Activated CD8-positive, alpha-beta T cell treated with anti-CD3 and anti-CD28 coated beads for 36 hours (primary cell): ENCODE results near the gene MAP3K9. TPM values are rescaled to one million over a fixed set of nuclear protein-coding genes. Genes with fewer than 3 reads are reported as not detected.
"Not testable (repeated sequence)": the region's sequence is repeated elsewhere in the genome, so short reads cannot be mapped to it uniquely, and the experiment has no call there.

Experiments
- ATAC-seq: fragments of 200-7000 bp; cut with Tn5 transposase; one replicate; pipeline ENCODE4 v1.10.0; 2021; ENCODE audit warnings: mild to moderate bottlenecking, moderate library complexity
- CTCF ChIA-PET: fragments of 350-600 bp; sonication (Branson Sonifier 250); formaldehyde crosslinking; loops from one replicate; lab custom pipeline; 2021; ENCODE audit warnings: antibody characterized with exemption; lab: Charles Lee
- POLR2A ChIA-PET: fragments of 350-600 bp; sonication (Branson Sonifier 250); formaldehyde crosslinking; loops from one replicate; lab custom pipeline; 2021; ENCODE audit warnings: antibody characterized with exemption; lab: Charles Lee
- DNase-seq: peaks from one replicate; pipeline ENCODE4 v3.0.0-alpha.2; 2020
- H3K27ac Mint-ChIP-seq: one replicate; pipeline ENCODE4 v1.8.0; 2021; ENCODE audit warnings: mild to moderate bottlenecking, mixed read lengths
- H3K27me3 Mint-ChIP-seq: one replicate; pipeline ENCODE4 v1.8.0; 2021; ENCODE audit warnings: mixed read lengths
- H3K36me3 Mint-ChIP-seq: one replicate; pipeline ENCODE4 v1.8.0; 2021; ENCODE audit warnings: low read depth, mixed read lengths
- H3K4me1 Mint-ChIP-seq: one replicate; pipeline ENCODE4 v1.8.0; 2021; ENCODE audit warnings: low read depth, mixed read lengths
- H3K4me3 Mint-ChIP-seq: one replicate; pipeline ENCODE4 v1.8.0; 2021; ENCODE audit warnings: mild to moderate bottlenecking, moderate library complexity, mixed read lengths
- H3K9me3 Mint-ChIP-seq: one replicate; pipeline ENCODE4 v1.8.0; 2021; ENCODE audit warnings: mixed read lengths
- intact Hi-C: fragments of 100-400 bp; cut with micrococcal nuclease; formaldehyde crosslinking; loops from one replicate; pipeline ENCODE4 v1.10.0; 2022
- total RNA-seq, 2 experiments: library from RNA; stranded (reverse); gene quantifications; one replicate each; pipeline ENCODE4 v1.2.3, GENCODE V29; 2021
- TF ChIP-seq, protein P1 (sequence below): fragments of 200-600 bp; IDR thresholded peaks from one replicate; pipeline ENCODE4 v1.8.0; 2022; ENCODE audit warnings: antibody characterized with exemption, mild to moderate bottlenecking

The MAP3K9 gene
- total RNA-seq, 2 experiments from 2014 or later: 8.0 to 9.6 TPM

DNA sequence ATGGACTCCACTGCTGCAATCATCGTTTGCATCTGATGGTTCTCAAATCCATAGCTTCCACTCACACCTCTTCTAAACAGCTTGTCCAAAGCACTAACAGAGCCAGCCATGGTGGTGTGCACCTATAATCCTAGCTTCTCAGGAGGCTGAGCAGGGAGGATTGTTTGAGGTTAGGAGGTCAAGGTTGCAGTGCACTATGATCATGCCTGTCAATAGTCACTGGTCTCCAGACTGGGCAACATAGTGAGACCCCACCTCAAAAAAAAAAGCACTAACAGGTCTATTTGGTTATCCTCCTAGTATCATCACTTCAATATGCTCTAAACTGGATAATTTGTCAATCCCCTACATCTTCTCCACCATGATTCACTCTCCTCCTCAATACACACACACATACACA is 104.4 kb downstream of the MAP3K9 start:
- Mint-ChIP-seq H3K4me3 (no peak overlapping the region), H3K36me3 (no peaks in the 10 kb centered on the region), H3K27ac (no peak overlapping the region), H3K27me3 (no peaks in the 10 kb centered on the region), H3K4me1 (peaks cover 6% of the 10 kb centered on the region), H3K9me3 (no peaks in the 10 kb centered on the region)
- ChIA-PET CTCF (interaction anchor here (1.1 kb wide), 1 partner anchor 84 kb away, joined by 4 read pairs; no protein-coding TSS in a partner anchor), POLR2A (no interaction called here)
- intact Hi-C loops: no loop called here
- TF ChIP-seq, protein P1, sequence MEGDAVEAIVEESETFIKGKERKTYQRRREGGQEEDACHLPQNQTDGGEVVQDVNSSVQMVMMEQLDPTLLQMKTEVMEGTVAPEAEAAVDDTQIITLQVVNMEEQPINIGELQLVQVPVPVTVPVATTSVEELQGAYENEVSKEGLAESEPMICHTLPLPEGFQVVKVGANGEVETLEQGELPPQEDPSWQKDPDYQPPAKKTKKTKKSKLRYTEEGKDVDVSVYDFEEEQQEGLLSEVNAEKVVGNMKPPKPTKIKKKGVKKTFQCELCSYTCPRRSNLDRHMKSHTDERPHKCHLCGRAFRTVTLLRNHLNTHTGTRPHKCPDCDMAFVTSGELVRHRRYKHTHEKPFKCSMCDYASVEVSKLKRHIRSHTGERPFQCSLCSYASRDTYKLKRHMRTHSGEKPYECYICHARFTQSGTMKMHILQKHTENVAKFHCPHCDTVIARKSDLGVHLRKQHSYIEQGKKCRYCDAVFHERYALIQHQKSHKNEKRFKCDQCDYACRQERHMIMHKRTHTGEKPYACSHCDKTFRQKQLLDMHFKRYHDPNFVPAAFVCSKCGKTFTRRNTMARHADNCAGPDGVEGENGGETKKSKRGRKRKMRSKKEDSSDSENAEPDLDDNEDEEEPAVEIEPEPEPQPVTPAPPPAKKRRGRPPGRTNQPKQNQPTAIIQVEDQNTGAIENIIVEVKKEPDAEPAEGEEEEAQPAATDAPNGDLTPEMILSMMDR: no peak
- DNase-seq: no peak
- no peak for ATAC-seq

DNA sequence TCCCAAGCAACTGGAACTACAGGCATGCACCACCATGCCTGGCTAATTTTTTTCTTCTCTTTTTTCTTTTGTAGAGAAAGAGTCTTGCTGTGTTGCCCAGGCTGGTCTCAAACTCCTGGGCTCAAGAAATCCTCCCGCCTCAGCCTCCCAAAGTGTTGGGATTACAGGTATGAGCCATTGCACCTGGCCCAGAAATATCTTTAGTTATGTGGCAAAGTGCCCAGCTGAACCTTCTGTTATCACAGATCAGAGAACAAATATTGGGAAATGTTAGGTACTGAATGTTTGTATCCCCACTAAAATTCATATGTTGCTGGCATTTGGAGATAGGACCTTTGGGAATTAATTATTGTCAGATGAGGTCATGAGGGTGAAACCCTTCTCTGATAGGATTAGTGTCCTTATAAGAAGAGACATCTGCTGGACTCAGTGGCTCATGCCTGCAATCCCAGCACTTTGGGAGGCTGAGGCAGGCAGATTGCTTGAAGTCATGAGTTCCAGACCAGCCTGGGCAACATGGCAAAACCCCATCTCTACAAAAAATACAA is 105.6 kb downstream of the MAP3K9 start:
- H3K9me3 Mint-ChIP-seq, intact Hi-C loops, H3K27me3 Mint-ChIP-seq, H3K4me1 Mint-ChIP-seq, POLR2A ChIA-PET, ATAC-seq, H3K27ac Mint-ChIP-seq, DNase-seq, H3K36me3 Mint-ChIP-seq, H3K4me3 Mint-ChIP-seq: not testable (repeated sequence)
- CTCF ChIA-PET: interaction anchor here (0.9 kb wide), 1 partner anchor 10 kb away, joined by 4 read pairs; no protein-coding TSS in a partner anchor

DNA sequence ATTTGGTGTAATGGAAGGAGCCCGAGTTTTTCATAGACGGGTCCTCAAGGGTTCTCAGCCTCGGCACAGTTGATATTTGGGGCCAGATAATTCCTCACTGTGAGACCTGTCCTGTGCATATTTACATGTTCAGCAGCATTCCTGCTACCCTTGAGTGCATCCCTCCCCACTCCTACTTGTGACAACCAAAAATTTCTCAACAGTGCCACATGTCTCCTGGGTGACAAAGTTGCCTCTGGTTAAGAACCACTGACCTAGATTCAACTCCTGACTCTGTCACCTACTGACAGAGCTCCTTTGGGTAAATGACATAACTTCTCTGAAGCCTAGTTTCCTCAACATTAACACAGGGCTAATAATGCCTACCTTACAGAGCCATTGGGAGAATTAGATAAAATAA is 107.2 kb downstream of the MAP3K9 start:
- DNase-seq: no peak
- no peak overlapping the region for H3K27ac Mint-ChIP-seq
- POLR2A ChIA-PET: no interaction called here
- no peaks in the 10 kb centered on the region for H3K27me3 Mint-ChIP-seq
- no peak overlapping the region for H3K4me3 Mint-ChIP-seq
- TF ChIP-seq, protein P1: no peak
- CTCF ChIA-PET: interaction anchor here (0.9 to 1.2 kb wide), 3 partner anchors 9 to 79 kb away, joined by 3 to 4 read pairs (median 3); no protein-coding TSS in a partner anchor
- no peaks in the 10 kb centered on the region for H3K36me3 Mint-ChIP-seq
- intact Hi-C loops: no loop called here
- ATAC-seq: no peak
- peaks cover 4% of the 10 kb centered on the region for H3K4me1 Mint-ChIP-seq
- no peaks in the 10 kb centered on the region for H3K9me3 Mint-ChIP-seq

DNA sequence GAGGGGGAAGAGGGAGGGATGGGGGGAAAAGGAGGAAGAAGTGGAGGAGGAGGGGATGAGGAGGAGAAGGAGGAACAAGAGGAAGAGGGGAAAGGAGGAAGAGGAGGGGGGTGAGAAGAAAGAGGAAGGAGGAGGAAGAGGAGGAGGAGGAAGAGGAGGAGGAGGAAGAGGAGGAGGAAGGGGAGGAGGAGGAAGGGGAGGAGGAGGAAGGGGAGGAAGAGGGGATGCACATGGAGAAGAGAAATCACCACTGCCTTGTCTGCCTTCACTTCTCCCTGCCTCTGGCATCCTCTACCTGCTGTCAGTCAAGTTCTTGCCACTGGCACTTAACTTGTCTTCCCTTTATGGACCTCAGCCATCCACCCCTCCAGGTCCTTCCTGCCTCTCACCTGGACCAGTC is 107.7 kb downstream of the MAP3K9 start:
- Mint-ChIP-seq H3K4me3 (no peak overlapping the region), H3K9me3 (no peaks in the 10 kb centered on the region), H3K27me3 (no peaks in the 10 kb centered on the region), H3K36me3 (no peaks in the 10 kb centered on the region), H3K4me1 (no peaks in the 10 kb centered on the region), H3K27ac (no peak overlapping the region)
- POLR2A ChIA-PET: no interaction called here
- TF ChIP-seq, protein P1: no peak
- ATAC-seq: no peak
- intact Hi-C loops: no loop called here
- CTCF ChIA-PET: interaction anchor here (1.2 kb wide), 2 partner anchors 10 to 79 kb away, joined by 3 to 4 read pairs; no protein-coding TSS in a partner anchor
- DNase-seq: no peak

DNA sequence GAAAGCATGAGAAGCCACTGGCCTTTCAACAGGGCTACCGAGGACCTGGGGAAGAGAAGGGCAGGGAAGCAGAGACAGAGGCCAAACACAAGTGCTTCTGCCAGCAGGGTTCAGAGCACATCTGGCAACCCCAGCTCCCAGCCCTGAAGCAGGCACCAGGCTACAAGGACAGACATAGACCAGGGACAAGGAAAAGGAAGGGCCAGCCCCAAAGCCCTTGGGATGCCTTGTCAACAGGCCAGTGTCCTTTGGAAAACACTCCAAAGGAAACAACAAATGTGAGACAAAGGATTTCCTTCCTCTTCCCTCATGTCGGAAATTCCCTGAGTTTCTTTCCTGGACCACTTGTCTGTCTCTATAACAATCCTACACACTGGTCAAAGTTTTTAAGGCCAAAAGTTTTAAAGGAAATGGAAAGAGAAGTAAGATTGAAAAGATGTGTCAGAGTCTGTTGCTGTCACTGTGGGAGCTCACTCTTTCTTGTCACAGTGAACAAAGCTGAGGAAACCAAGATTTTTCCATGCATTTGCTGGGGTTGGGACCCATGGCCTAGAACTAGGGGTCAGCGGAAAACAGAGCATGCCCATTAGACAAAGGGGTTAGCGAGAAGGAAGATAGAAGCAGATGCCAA is 108.2 kb downstream of the MAP3K9 start:
- no peak for ATAC-seq
- no peak overlapping the region for H3K27ac Mint-ChIP-seq

More for the DNA sequence above, 108.2 kb downstream of the MAP3K9 start:
- Mint-ChIP-seq H3K4me3 (no peak overlapping the region), H3K36me3 (no peaks in the 10 kb centered on the region), H3K27me3 (no peaks in the 10 kb centered on the region), H3K9me3 (no peaks in the 10 kb centered on the region), H3K4me1 (no peaks in the 10 kb centered on the region)
- POLR2A ChIA-PET: no interaction called here
- intact Hi-C loops: no loop called here
- TF ChIP-seq, protein P1: no peak
- no peak for DNase-seq
- CTCF ChIA-PET: interaction anchor here (1.2 to 1.5 kb wide), 2 partner anchors 12 to 78 kb away, joined by 4 to 8 read pairs; no protein-coding TSS in a partner anchor
